GM18499 (cell line): ENCODE data around the gene MOGAT3.
"Not testable (repeated sequence)": the region's sequence is repeated elsewhere in the genome, so short reads cannot be mapped to it uniquely, and the experiment has no call there.

Experiments used
- ATAC-seq: cut with Tn5 transposase; IDR thresholded peaks from one replicate; pipeline ENCODE4 v1.9.1; 2021; ENCODE audit warnings: moderate number of reproducible peaks; ENCODE audit not compliant: insufficient read depth, unreplicated experiment

Gene MOGAT3

GRCh38 chr7:101205901-101206664 lies 5.2 kb upstream of the MOGAT3 start:
- ATAC-seq = no peak

- not testable (repeated sequence) for ATAC-seq
Observed at GRCh38 chr7:101203740-101204738, 3.2 kb upstream of the MOGAT3 start.

GRCh38 chr7:101202603-101202918 lies 1.7 kb upstream of the MOGAT3 start:
- ATAC-seq = no peak

GRCh38 chr7:101201695-101202602 lies 1.1 kb upstream of the MOGAT3 start:
- no peak for ATAC-seq

GRCh38 chr7:101200504-101200861 lies 353 bp downstream of the MOGAT3 start:
- no peak for ATAC-seq

GRCh38 chr7:101199522-101199921 lies 1.3 kb downstream of the MOGAT3 start:
- not testable (repeated sequence) for ATAC-seq

- ATAC-seq = no peak
Observed at GRCh38 chr7:101198476-101198875, 2.4 kb downstream of the MOGAT3 start.

- ATAC-seq = no peak
Observed at GRCh38 chr7:101197991-101198390, 2.8 kb downstream of the MOGAT3 start.

GRCh38 chr7:101195884-101196283 lies 5.0 kb downstream of the MOGAT3 start:
- ATAC-seq = no peak

- ATAC-seq = no peak
Observed at GRCh38 chr7:101189109-101189508, 11.7 kb downstream of the MOGAT3 start.

- ATAC-seq = no peak
Observed at GRCh38 chr7:101186844-101187428, 13.9 kb downstream of the MOGAT3 start.

GRCh38 chr7:101186194-101186593 lies 14.6 kb downstream of the MOGAT3 start:
- no peak for ATAC-seq

- ATAC-seq = no peak
Observed at GRCh38 chr7:101185258-101185839, 15.5 kb downstream of the MOGAT3 start.

- no peak for ATAC-seq
Observed at GRCh38 chr7:101180130-101180755, 20.6 kb downstream of the MOGAT3 start, which contains the start of gene NAT16. Gene NAT16 (minus strand): TSS chr7:101180293. CDS start chr7:101174807, 5,486 bp downstream.

GRCh38 chr7:101179713-101180112 lies 21.1 kb downstream of the MOGAT3 start:
- ATAC-seq = no peak

GRCh38 chr7:101179117-101179516 lies 21.7 kb downstream of the MOGAT3 start:
- no peak for ATAC-seq

- ATAC-seq = no peak
Observed at GRCh38 chr7:101177644-101178043, 23.2 kb downstream of the MOGAT3 start.

GRCh38 chr7:101175664-101176063 lies 25.2 kb downstream of the MOGAT3 start:
- ATAC-seq = no peak

- no peak for ATAC-seq
Observed at GRCh38 chr7:101174322-101174854, 26.4 kb downstream of the MOGAT3 start.
